B cell (primary cell): ENCODE results near the gene PAM16. TPM values are rescaled to one million over a fixed set of nuclear protein-coding genes. Genes with fewer than 3 reads are reported as not detected.
"Not testable (repeated sequence)": the region's sequence is repeated elsewhere in the genome, so short reads cannot be mapped to it uniquely, and the experiment has no call there.

ENCODE experiments used
- ATAC-seq: fragments of 200-7000 bp; cut with Tn5 transposase; one replicate; pipeline ENCODE4 v1.10.0; 2021; ENCODE audit warnings: low read depth, mild to moderate bottlenecking, moderate number of reproducible peaks, moderate library complexity
- CTCF ChIA-PET: fragments of 350-600 bp; sonication (Branson Sonifier 250); formaldehyde crosslinking; loops from one replicate; lab custom pipeline; 2021; ENCODE audit warnings: antibody characterized with exemption, inconsistent platforms; lab: Charles Lee
- POLR2A ChIA-PET: fragments of 350-600 bp; sonication (Branson Sonifier 250); formaldehyde crosslinking; loops from one replicate; lab custom pipeline; 2021; ENCODE audit warnings: antibody characterized with exemption; lab: Charles Lee
- DNase-seq: peaks from one replicate; pipeline ENCODE4 v3.0.0; 2013
- H2AFZ ChIP-seq: 2 replicates; pipeline ENCODE4 v1.6.1; 2012; ENCODE audit warnings: mild to moderate bottlenecking, low read depth, low read length; ENCODE audit not compliant: insufficient read depth, poor library complexity, severe bottlenecking
- H3K27ac ChIP-seq, 2 donors: 1 replicate in 1 of 2; 2 replicates in 1 of 2; pipeline ENCODE4 v1.5.1; 2012 to 2013; ENCODE audit warnings: low read length in 2 of 2, mild to moderate bottlenecking in 2 of 2, moderate library complexity in 1 of 2
- H3K27me3 ChIP-seq, 4 experiments: fragments of 200-600 bp in 1 of 4; sonication (generic) in 1 of 4; replicated peaks in 1 of 4; 1 replicate in 2 of 4; 2 replicates in 2 of 4; pipeline versions ENCODE4 v1.6.1 to v1.7.0; 2013 to 2016; ENCODE audit warnings: low read length in 3 of 4, mild to moderate bottlenecking in 2 of 4, mixed read lengths in 1 of 4, moderate library complexity in 1 of 4; ENCODE audit not compliant: insufficient read depth in 4 of 4, control insufficient read depth in 3 of 4; ENCODE audit errors: control extremely low read depth in 1 of 4
- H3K36me3 ChIP-seq, 2 experiments: replicated peaks in 1 of 2; 1 replicate in 1 of 2; 2 replicates in 1 of 2; pipeline versions ENCODE4 v1.6.1 to v1.7.1; 2013; ENCODE audit warnings: low read length in 1 of 2; ENCODE audit not compliant: insufficient read depth in 2 of 2, control insufficient read depth in 1 of 2; ENCODE audit errors: control extremely low read depth in 1 of 2, extremely low read depth in 1 of 2
- H3K4me1 ChIP-seq, 2 donors: fragments of 200-600 bp in 1 of 2; sonication (generic) in 1 of 2; 1 replicate in 1 of 2; 2 replicates in 1 of 2; pipeline versions ENCODE4 v1.5.1 to v1.6.1; 2013 to 2017; ENCODE audit warnings: low read length in 2 of 2; ENCODE audit not compliant: control insufficient read depth in 2 of 2, insufficient read depth in 2 of 2
- H3K4me2 ChIP-seq: replicated peaks from 2 replicates; pipeline ENCODE3; 2012; ENCODE audit warnings: mild to moderate bottlenecking, low read depth, low read length; ENCODE audit not compliant: poor library complexity, severe bottlenecking
- H3K4me3 ChIP-seq, 5 experiments: fragments of 200-600 bp in 1 of 5; sonication (generic) in 1 of 5; 1 replicate in 3 of 5; 2 replicates in 2 of 5; pipeline versions ENCODE4 v1.5.1 to v1.7.0; 2011 to 2016; ENCODE audit warnings: low read length in 4 of 5, mild to moderate bottlenecking in 4 of 5, low read depth in 2 of 5, control low read depth in 1 of 5, moderate library complexity in 1 of 5; ENCODE audit not compliant: insufficient read depth in 1 of 5; ENCODE audit errors: control extremely low read depth in 1 of 5, extremely low read depth in 1 of 5
- H3K79me2 ChIP-seq: fragments of 200-600 bp; sonication (generic); one replicate; pipeline ENCODE4 v1.6.0; 2016; ENCODE audit warnings: low read length; ENCODE audit not compliant: control insufficient read depth, insufficient read depth
- H3K9ac ChIP-seq: fragments of 200-600 bp; sonication (generic); 2 replicates; pipeline ENCODE4 v1.6.1; 2017; ENCODE audit warnings: mild to moderate bottlenecking, low read length, moderate library complexity
- H3K9me3 ChIP-seq, 3 donors: one replicate each; pipeline versions ENCODE4 v1.6.1 to v1.7.1; 2013; ENCODE audit warnings: low read length in 2 of 3; ENCODE audit not compliant: control insufficient read depth in 2 of 3, insufficient read depth in 1 of 3; ENCODE audit errors: control extremely low read depth in 1 of 3
- H4K20me1 ChIP-seq: 2 replicates; pipeline ENCODE4 v1.6.0; 2012; ENCODE audit warnings: mild to moderate bottlenecking, low read length; ENCODE audit not compliant: insufficient read depth, control insufficient read depth, poor library complexity, severe bottlenecking
- H3K27ac Mint-ChIP-seq: one replicate; pipeline ENCODE4 v1.8.0; 2021; ENCODE audit warnings: mixed read lengths
- H3K27me3 Mint-ChIP-seq: one replicate; pipeline ENCODE4 v1.8.0; 2021; ENCODE audit warnings: mixed read lengths
- H3K4me1 Mint-ChIP-seq: one replicate; pipeline ENCODE4 v1.8.0; 2021; ENCODE audit warnings: mixed read lengths
- H3K4me3 Mint-ChIP-seq: one replicate; pipeline ENCODE4 v1.8.0; 2021; ENCODE audit warnings: mixed read lengths
- H3K9me3 Mint-ChIP-seq: one replicate; pipeline ENCODE4 v1.8.0; 2022; ENCODE audit warnings: mixed read lengths; ENCODE audit not compliant: insufficient read depth
- EZH2 ChIP-seq: IDR thresholded peaks from 2 replicates; pipeline ENCODE4 v1.6.1; 2012; ENCODE audit warnings: borderline replicate concordance, low read depth, mild to moderate bottlenecking, moderate library complexity, low read length; ENCODE audit not compliant: insufficient read depth, poor library complexity, severe bottlenecking
- WGBS: methylation state at CpG from one replicate; pipeline ENCODE4 v1.1.5; 2013; ENCODE audit warnings: missing lambda C conversion rate; ENCODE audit not compliant: insufficient coverage; 5-methylcytosine and 5-hydroxymethylcytosine counted together
- intact Hi-C: fragments of 100-400 bp; cut with micrococcal nuclease; formaldehyde crosslinking; loops from one replicate; pipeline ENCODE4 v1.10.0; 2022
- polyA plus RNA-seq: library from polyadenylated mRNA; depleted of rRNA; stranded (reverse); fragments of >200 nt; gene quantifications from 2 replicates; pipeline ENCODE4 v1.2.3, GENCODE V29; 2012
- total RNA-seq, 2 donors: library from RNA; stranded (reverse); fragments of 120-200 nt in 1 of 2; gene quantifications; 1 replicate in 1 of 2; 2 replicates in 1 of 2; pipeline versions ENCODE4 v1.2.3 to v1.2.4, GENCODE V29; 2013 to 2022
- TF ChIP-seq, protein P1 (sequence below): fragments of 200-600 bp; IDR thresholded peaks from one replicate; pipeline ENCODE4 v1.8.0; 2022; ENCODE audit warnings: antibody characterized with exemption, mild to moderate bottlenecking

The PAM16 gene
- total and polyA plus RNA-seq, 2 donors (not counting 1 experiment from before 2014, with no cell fraction given): 57.3 to 64.1 TPM

DNA sequence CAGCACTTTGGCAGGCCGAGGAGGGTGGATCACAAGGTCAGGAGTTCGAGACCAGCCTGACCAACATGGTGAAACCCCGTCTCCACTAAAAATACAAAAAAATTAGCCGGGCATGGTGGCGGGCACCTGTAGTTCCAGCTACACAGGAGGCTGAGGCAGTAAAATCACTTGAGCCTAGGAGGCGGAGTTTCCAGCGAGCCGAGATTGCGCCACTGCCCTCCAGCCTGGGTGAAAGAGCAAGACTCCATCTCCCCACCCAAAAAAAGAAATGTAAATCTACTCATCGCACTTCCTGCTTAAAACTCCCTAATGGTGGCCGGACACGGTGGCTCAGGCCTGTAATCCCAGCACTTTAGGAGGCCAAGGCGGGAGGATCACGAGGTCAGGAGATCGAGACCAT lies 42.7 kb upstream of the PAM16 start:
- CTCF ChIA-PET: interaction anchor here (2.3 to 3.0 kb wide), 2 partner anchors 9 to 35 kb away, joined by 8 to 16 read pairs; no protein-coding TSS in a partner anchor
- H3K79me2 ChIP-seq: peaks cover 56% of the 10 kb centered on the region
- H3K9ac ChIP-seq, H3K27me3 ChIP-seq, H2AFZ ChIP-seq, H3K4me2 ChIP-seq, H3K4me1 ChIP-seq, ATAC-seq, H3K9me3 ChIP-seq, DNase-seq, intact Hi-C loops, H3K27me3 Mint-ChIP-seq, H3K4me3 ChIP-seq, H3K4me1 Mint-ChIP-seq, H3K4me3 Mint-ChIP-seq, H3K9me3 Mint-ChIP-seq, H3K27ac ChIP-seq, H3K27ac Mint-ChIP-seq: not testable (repeated sequence)
- peaks cover 94% of the 10 kb centered on the region for H4K20me1 ChIP-seq
- H3K36me3 ChIP-seq: peaks cover 5 to 73% of the 10 kb centered on the region in 2 experiments
- WGBS: 95% methylated on average over 7 of the region's 15 CpGs
- POLR2A ChIA-PET: interaction anchor here (0.6 kb wide), 1 partner anchor 67 kb away, joined by 3 read pairs; no protein-coding TSS in a partner anchor

DNA sequence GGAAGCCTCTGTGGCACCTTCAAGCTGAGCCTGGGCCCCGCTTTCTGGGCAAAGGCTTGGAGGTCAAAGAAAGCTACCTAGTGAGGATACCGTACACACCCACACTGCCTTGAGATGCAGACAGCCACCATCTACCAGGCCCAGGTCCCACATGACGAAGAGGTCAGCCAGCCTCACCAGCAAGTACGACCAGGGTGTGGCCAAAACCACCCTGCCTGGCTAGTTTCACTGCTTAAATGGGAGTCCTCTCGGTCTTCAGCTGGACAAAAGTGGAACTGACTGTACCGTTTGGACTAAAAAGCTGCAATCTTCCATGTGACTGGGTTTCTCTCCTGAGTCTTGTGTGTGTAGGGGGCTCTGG lies 42.1 kb upstream of the PAM16 start:
- Histone ChIP-seq H3K4me2 (no peak overlapping the region), H3K9me3 (no peaks in the 10 kb centered on the region), H2AFZ (no peak overlapping the region), H3K27me3 (no peaks in the 10 kb centered on the region), H3K79me2 (peaks cover 60% of the 10 kb centered on the region), H3K36me3 (peaks cover 5 to 75% of the 10 kb centered on the region in 2 experiments), H3K4me1 (no peaks in the 10 kb centered on the region), H4K20me1 (peaks cover 96% of the 10 kb centered on the region), H3K9ac (no peak overlapping the region), H3K27ac (no peak overlapping the region), H3K4me3 (no peak overlapping the region)
- Mint-ChIP-seq H3K27me3 (no peaks in the 10 kb centered on the region), H3K27ac (no peak overlapping the region), H3K4me3 (no peak overlapping the region), H3K9me3 (no peaks in the 10 kb centered on the region), H3K4me1 (no peaks in the 10 kb centered on the region)
- 95% methylated on average over 6 of the region's 6 CpGs for WGBS
- ChIA-PET POLR2A (no interaction called here), CTCF (interaction anchor here (2.3 to 3.0 kb wide), 2 partner anchors 10 to 34 kb away, joined by 8 to 16 read pairs; no protein-coding TSS in a partner anchor)
- no peak for TF ChIP-seq EZH2
- TF ChIP-seq, protein P1, sequence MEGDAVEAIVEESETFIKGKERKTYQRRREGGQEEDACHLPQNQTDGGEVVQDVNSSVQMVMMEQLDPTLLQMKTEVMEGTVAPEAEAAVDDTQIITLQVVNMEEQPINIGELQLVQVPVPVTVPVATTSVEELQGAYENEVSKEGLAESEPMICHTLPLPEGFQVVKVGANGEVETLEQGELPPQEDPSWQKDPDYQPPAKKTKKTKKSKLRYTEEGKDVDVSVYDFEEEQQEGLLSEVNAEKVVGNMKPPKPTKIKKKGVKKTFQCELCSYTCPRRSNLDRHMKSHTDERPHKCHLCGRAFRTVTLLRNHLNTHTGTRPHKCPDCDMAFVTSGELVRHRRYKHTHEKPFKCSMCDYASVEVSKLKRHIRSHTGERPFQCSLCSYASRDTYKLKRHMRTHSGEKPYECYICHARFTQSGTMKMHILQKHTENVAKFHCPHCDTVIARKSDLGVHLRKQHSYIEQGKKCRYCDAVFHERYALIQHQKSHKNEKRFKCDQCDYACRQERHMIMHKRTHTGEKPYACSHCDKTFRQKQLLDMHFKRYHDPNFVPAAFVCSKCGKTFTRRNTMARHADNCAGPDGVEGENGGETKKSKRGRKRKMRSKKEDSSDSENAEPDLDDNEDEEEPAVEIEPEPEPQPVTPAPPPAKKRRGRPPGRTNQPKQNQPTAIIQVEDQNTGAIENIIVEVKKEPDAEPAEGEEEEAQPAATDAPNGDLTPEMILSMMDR: no peak
- no peak for ATAC-seq
- no peak for DNase-seq
- intact Hi-C loops: no loop called here
